CD4-positive, CD25-positive, alpha-beta regulatory T cell (primary cell): ENCODE data around the gene OVOL2. TPM values are rescaled to one million over a fixed set of nuclear protein-coding genes. Genes with fewer than 3 reads are reported as not detected.
"Not testable (repeated sequence)": the region's sequence is repeated elsewhere in the genome, so short reads cannot be mapped to it uniquely, and the experiment has no call there.

Experiments used
- ATAC-seq, 2 donors: fragments of 150-1000 bp; cut with Tn5 transposase; one replicate each; pipeline ENCODE4 v1.10.0; 2021; ENCODE audit warnings: low read depth in 2 of 2, moderate number of reproducible peaks in 2 of 2, moderate library complexity in 1 of 2
- DNase-seq, 3 donors: peaks; one replicate each; pipeline versions ENCODE4 v3.0.0 to v3.0.0-alpha.2; 2012 to 2022; ENCODE audit warnings: mixed read lengths in 1 of 3
- H3K27ac ChIP-seq: one replicate; pipeline ENCODE4 v1.7.0; 2013; ENCODE audit warnings: mild to moderate bottlenecking, low read length; ENCODE audit not compliant: insufficient read depth, poor library complexity, severe bottlenecking
- H3K27me3 ChIP-seq: one replicate; pipeline ENCODE4 v1.7.0; 2013; ENCODE audit warnings: low read length; ENCODE audit not compliant: control insufficient read depth, insufficient read depth
- H3K36me3 ChIP-seq: one replicate; pipeline ENCODE4 v1.7.0; 2013; ENCODE audit warnings: mild to moderate bottlenecking, low read length, moderate library complexity; ENCODE audit not compliant: control insufficient read depth, insufficient read depth
- H3K4me1 ChIP-seq: 2 replicates; pipeline ENCODE4 v1.7.0; 2013; ENCODE audit warnings: mild to moderate bottlenecking, low read length; ENCODE audit not compliant: insufficient read depth, control insufficient read depth, poor library complexity, severe bottlenecking
- H3K4me3 ChIP-seq: one replicate; pipeline ENCODE4 v1.7.0; 2013; ENCODE audit warnings: low read depth, mild to moderate bottlenecking, low read length, moderate library complexity
- H3K9me3 ChIP-seq, 2 experiments: 1 replicate in 1 of 2; 2 replicates in 1 of 2; pipeline ENCODE4 v1.7.0; 2013; ENCODE audit warnings: low read length in 2 of 2, mild to moderate bottlenecking in 1 of 2, moderate library complexity in 1 of 2; ENCODE audit not compliant: control insufficient read depth in 2 of 2
- H3K27ac Mint-ChIP-seq, 3 donors: one replicate each; pipeline ENCODE4 v1.8.0; 2020 to 2022; ENCODE audit warnings: mild to moderate bottlenecking in 3 of 3, mixed read lengths in 3 of 3, moderate library complexity in 2 of 3
- H3K27me3 Mint-ChIP-seq: one replicate; pipeline ENCODE4 v1.8.0; 2022; ENCODE audit warnings: mild to moderate bottlenecking, mixed read lengths
- H3K36me3 Mint-ChIP-seq: one replicate; pipeline ENCODE4 v1.8.0; 2020; ENCODE audit warnings: mixed read lengths
- H3K4me1 Mint-ChIP-seq, 4 donors: one replicate each; pipeline ENCODE4 v1.8.0; 2020 to 2022; ENCODE audit warnings: mixed read lengths in 4 of 4, mild to moderate bottlenecking in 1 of 4
- H3K4me3 Mint-ChIP-seq, 4 donors: one replicate each; pipeline ENCODE4 v1.8.0; 2020 to 2022; ENCODE audit warnings: mild to moderate bottlenecking in 4 of 4, mixed read lengths in 4 of 4, moderate library complexity in 3 of 4
- H3K9me3 Mint-ChIP-seq, 7 donors: one replicate each; pipeline ENCODE4 v1.8.0; 2020 to 2022; ENCODE audit warnings: mixed read lengths in 7 of 7, mild to moderate bottlenecking in 3 of 7, moderate library complexity in 2 of 7
- polyA plus RNA-seq, 4 donors: library from polyadenylated mRNA; unstranded; fragments of 300-500 nt; fragmentation: Illumina TruSeq; gene quantifications; one replicate each; pipeline ENCODE4 v1.2.3, GENCODE V29; 2021
- total RNA-seq: library from RNA; stranded (reverse); gene quantifications from one replicate; pipeline ENCODE4 v1.2.3, GENCODE V29; 2022

The OVOL2 gene
- total and polyA plus RNA-seq, 5 donors from 2014 or later: not detected

DNA sequence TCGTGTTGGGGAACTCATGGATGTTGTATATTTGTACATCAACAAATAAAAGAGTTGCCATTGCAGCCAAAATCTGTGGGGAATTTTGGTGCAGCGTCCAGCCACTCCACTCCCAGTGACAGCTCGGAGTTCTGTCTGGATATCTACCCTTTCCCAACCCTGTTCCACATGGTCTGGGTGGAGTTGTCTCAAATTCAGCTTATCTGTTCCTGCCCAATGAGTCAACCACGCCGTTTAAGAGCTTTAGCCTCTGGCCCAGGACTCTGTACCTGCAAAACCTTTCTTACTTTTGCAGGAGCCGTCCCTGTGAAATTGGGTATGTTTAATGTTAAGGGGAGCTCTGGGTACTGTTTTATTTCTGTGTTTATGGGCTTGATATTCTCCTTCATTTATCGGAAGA is 33.9 kb upstream of the OVOL2 start:
- Mint-ChIP-seq H3K4me3 (no peak overlapping the region), H3K36me3 (no peaks in the 10 kb centered on the region), H3K27ac (no peak overlapping the region), H3K4me1 (peaks cover 0 to 4% (median 0%) of the 10 kb centered on the region in 4 donors), H3K9me3 (no peaks in the 10 kb centered on the region), H3K27me3 (peaks cover 9% of the 10 kb centered on the region)
- Histone ChIP-seq H3K36me3 (no peaks in the 10 kb centered on the region), H3K27ac (no peak overlapping the region), H3K27me3 (no peaks in the 10 kb centered on the region), H3K9me3 (no peaks in the 10 kb centered on the region), H3K4me1 (no peaks in the 10 kb centered on the region), H3K4me3 (no peak overlapping the region)
- ATAC-seq (no peak), DNase-seq (no peak)

DNA sequence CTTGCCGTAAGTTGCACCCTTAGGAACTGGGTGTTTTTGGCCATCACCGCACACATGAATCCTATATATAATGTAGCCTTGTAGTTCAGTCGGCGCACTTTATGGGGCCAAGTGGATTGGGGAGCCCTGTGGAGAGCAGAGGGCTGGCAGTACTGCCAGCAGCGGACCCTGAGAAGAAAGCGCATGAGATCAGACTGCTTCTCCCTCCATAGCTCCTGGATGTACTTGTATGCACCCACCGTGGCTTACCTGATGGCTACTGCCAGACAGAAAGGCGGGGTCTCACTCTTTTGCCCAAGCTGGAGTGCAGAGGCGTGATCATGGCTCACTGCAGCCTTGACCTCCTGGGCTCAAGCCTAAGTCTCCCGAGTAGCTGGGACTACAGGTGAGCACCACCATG is 32.8 kb upstream of the OVOL2 start:
- no peak overlapping the region for H3K27ac Mint-ChIP-seq
- no peaks in the 10 kb centered on the region for H3K27me3 ChIP-seq
- no peak for DNase-seq
- H3K4me1 Mint-ChIP-seq: peaks cover 0 to 4% (median 0%) of the 10 kb centered on the region in 4 donors
- no peaks in the 10 kb centered on the region for H3K36me3 ChIP-seq
- no peak for ATAC-seq
- no peak overlapping the region for H3K4me3 Mint-ChIP-seq
- H3K27me3 Mint-ChIP-seq: peaks cover 9% of the 10 kb centered on the region
- no peaks in the 10 kb centered on the region for H3K36me3 Mint-ChIP-seq
- H3K4me1 ChIP-seq: no peaks in the 10 kb centered on the region
- no peak overlapping the region for H3K4me3 ChIP-seq
- H3K9me3 ChIP-seq: no peaks in the 10 kb centered on the region
- H3K9me3 Mint-ChIP-seq: no peaks in the 10 kb centered on the region
- no peak overlapping the region for H3K27ac ChIP-seq

DNA sequence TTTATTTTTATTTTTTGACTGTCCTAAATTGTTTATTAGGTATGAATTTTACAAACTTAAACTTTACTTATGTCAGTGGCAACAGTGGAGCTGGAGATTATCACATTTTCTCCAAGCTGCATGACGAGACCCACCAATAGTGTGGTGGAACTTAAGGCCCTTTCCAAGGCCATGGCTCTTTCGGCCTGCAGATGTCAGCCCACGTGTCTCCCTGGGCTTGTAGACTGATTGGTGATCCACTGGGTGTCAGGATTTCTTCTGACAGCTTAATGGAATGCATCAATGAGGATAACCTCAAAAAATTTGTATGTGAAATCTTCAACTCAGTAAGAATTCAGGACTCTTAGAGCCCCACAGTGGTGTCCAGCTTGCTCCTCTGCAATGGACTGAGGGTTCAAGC is 32.3 kb upstream of the OVOL2 start:
- H3K27ac ChIP-seq: no peak overlapping the region
- no peak overlapping the region for H3K4me3 Mint-ChIP-seq
- DNase-seq: no peak
- no peak overlapping the region for H3K4me3 ChIP-seq
- peaks cover 0 to 4% (median 0%) of the 10 kb centered on the region in 4 donors for H3K4me1 Mint-ChIP-seq
- H3K27ac Mint-ChIP-seq: no peak overlapping the region
- no peaks in the 10 kb centered on the region for H3K9me3 ChIP-seq
- H3K36me3 ChIP-seq: no peaks in the 10 kb centered on the region
- no peaks in the 10 kb centered on the region for H3K9me3 Mint-ChIP-seq
- no peak for ATAC-seq
- no peaks in the 10 kb centered on the region for H3K36me3 Mint-ChIP-seq
- no peaks in the 10 kb centered on the region for H3K4me1 ChIP-seq
- no peaks in the 10 kb centered on the region for H3K27me3 ChIP-seq
- H3K27me3 Mint-ChIP-seq: peaks cover 9% of the 10 kb centered on the region

DNA sequence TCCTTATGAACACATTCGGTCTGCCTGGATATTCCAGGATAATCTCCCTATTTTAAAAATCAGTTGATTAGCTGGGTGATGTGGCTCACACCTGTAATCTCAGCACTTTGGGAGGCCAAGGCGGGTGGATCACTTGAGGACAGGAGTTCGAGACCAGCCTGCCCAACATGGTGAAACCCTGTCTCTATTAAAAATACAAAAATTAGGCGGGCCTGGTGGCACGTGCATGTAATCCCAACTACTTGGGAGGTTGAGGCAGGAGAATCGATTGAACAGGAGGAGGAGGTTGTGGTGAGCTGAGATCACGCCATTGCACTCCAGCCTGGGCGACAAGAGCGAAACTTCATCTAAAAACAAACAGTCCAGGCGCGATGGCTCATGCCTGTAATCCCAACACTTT is 31.1 kb upstream of the OVOL2 start:
- H3K27me3 ChIP-seq, H3K9me3 ChIP-seq, H3K4me3 Mint-ChIP-seq, H3K27ac Mint-ChIP-seq, H3K36me3 ChIP-seq, H3K27ac ChIP-seq, H3K9me3 Mint-ChIP-seq, H3K4me1 ChIP-seq, H3K36me3 Mint-ChIP-seq, H3K4me3 ChIP-seq, ATAC-seq, DNase-seq, H3K4me1 Mint-ChIP-seq, H3K27me3 Mint-ChIP-seq: not testable (repeated sequence)

DNA sequence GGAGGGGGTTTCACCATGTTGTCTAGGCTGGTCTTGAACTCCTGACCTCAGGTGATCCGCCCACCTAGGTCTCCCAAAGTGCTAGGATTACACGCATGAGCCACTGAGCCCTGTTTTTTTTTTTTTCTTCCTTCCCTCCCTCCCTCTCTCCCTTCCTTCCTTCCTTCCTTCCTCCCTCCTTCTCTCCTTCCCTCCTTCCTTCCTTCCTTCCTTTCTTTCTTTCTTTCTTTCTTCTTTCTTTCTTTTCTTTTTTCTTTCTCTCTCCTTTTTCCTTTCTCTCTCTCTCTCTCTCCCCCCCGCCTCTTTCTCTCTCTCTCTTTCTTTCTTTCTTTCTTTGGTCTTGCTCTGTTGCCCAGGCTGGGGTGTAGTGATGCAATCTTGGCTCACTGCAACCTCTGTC is 30.6 kb upstream of the OVOL2 start:
- H3K36me3 ChIP-seq, ATAC-seq, H3K27ac Mint-ChIP-seq, H3K9me3 ChIP-seq, H3K27me3 ChIP-seq, H3K4me1 ChIP-seq, H3K27ac ChIP-seq, H3K9me3 Mint-ChIP-seq, H3K4me1 Mint-ChIP-seq, H3K36me3 Mint-ChIP-seq, H3K4me3 ChIP-seq, H3K4me3 Mint-ChIP-seq, DNase-seq, H3K27me3 Mint-ChIP-seq: not testable (repeated sequence)

DNA sequence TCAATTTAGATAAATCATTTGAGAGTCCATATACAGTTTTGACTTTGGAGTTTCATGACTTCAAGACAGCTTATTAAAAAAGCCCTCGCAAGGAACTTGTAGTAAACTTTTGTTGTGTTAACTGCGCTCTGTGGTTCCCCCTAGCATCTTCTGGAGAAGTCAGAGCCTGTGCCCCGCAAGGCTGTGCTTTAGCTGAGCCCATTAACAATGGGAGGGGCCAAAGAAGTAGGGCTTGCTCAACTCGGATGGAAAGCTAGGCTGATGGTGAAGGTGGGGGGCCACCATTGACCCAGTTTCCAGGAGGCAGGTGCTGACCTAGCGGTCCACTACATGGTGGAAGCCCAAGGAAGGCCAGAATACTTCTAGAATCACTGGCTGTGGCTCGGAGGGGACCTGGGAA is 29.3 kb upstream of the OVOL2 start:
- Histone ChIP-seq H3K27me3 (no peaks in the 10 kb centered on the region), H3K9me3 (no peaks in the 10 kb centered on the region), H3K4me1 (no peaks in the 10 kb centered on the region), H3K27ac (no peak overlapping the region), H3K36me3 (no peaks in the 10 kb centered on the region), H3K4me3 (no peak overlapping the region)
- peaks cover 9% of the 10 kb centered on the region for H3K27me3 Mint-ChIP-seq
- no peak overlapping the region for H3K4me3 Mint-ChIP-seq
- no peak for ATAC-seq
- DNase-seq: no peak
- no peak overlapping the region for H3K27ac Mint-ChIP-seq
- no peaks in the 10 kb centered on the region for H3K9me3 Mint-ChIP-seq
- no peaks in the 10 kb centered on the region for H3K4me1 Mint-ChIP-seq
- H3K36me3 Mint-ChIP-seq: no peaks in the 10 kb centered on the region

DNA sequence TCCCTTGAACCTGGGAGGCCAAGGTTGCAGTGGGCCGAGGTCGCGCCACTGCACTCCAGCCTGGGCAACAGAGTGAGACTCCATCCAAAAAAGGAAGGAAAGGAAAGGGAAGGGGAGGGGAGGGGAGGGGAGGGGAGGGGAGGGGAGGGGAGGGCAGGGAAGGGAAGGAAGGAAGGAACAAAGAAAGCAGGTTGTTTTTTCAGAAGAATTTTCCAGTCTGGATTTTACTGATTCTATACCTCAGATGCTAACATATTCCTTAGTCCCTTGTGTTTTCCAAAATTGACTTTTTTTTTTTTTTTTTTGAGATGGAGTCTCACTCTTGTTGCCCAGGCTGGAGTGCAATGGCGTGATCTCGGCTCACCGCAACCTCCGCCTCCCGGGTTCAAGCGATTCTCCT is 23.1 kb upstream of the OVOL2 start:
- H3K9me3 ChIP-seq, H3K36me3 ChIP-seq, H3K4me3 ChIP-seq, H3K36me3 Mint-ChIP-seq, H3K4me3 Mint-ChIP-seq, H3K27ac Mint-ChIP-seq, H3K4me1 ChIP-seq, H3K27me3 Mint-ChIP-seq, H3K4me1 Mint-ChIP-seq, ATAC-seq, DNase-seq, H3K27me3 ChIP-seq, H3K27ac ChIP-seq, H3K9me3 Mint-ChIP-seq: not testable (repeated sequence)

DNA sequence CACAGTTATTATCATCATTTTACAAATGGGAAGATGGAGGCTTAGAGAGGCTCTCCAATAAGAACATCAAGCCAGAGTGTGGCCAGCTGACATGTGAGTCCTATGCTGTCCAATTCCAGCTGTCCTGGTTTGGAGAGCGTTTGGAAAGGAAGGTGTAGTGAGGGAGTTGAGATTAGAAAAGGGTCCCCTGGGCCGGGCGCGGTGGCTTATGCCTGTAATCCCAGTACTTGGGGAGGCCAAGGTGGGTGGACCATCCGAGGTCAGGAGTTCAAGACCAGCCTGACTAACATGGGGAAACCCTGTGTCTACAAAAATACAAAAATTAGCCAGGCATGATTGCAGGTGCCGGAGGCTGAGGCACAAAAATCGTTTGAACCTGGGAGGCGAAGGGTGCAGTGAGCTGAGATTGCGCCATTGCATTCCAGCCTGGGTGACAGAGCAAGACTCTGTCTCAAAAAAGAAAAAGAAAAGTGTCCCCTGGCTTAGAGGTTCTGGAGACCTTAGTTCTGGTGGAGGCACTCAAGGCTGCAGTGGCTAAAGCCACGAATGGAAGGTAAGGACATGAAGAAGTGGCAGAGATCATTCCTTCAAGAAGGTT is 22.1 kb upstream of the OVOL2 start:
- H3K4me3 Mint-ChIP-seq: no peak overlapping the region
- DNase-seq (no peak), ATAC-seq (no peak)
- no peaks in the 10 kb centered on the region for H3K4me1 Mint-ChIP-seq
- no peaks in the 10 kb centered on the region for H3K36me3 Mint-ChIP-seq
- no peak overlapping the region for H3K4me3 ChIP-seq
- H3K27ac Mint-ChIP-seq: no peak overlapping the region
- H3K9me3 Mint-ChIP-seq: no peaks in the 10 kb centered on the region
- H3K4me1 ChIP-seq: no peaks in the 10 kb centered on the region
- no peak overlapping the region for H3K27ac ChIP-seq
- no peaks in the 10 kb centered on the region for H3K9me3 ChIP-seq
- peaks cover 5% of the 10 kb centered on the region for H3K27me3 Mint-ChIP-seq
- H3K36me3 ChIP-seq: no peaks in the 10 kb centered on the region
- no peaks in the 10 kb centered on the region for H3K27me3 ChIP-seq
